Kidney tubule cell (primary cell): ENCODE results near the gene NECAB3.
A peak's percentile ranks its signal among the peaks of the same experiment; 100 is the strongest.

Experiments used
- DNase-seq: peaks from one replicate; pipeline ENCODE4 v3.0.0-alpha.2; 2018; ENCODE audit warnings: low spot score

The NECAB3 gene

DNA sequence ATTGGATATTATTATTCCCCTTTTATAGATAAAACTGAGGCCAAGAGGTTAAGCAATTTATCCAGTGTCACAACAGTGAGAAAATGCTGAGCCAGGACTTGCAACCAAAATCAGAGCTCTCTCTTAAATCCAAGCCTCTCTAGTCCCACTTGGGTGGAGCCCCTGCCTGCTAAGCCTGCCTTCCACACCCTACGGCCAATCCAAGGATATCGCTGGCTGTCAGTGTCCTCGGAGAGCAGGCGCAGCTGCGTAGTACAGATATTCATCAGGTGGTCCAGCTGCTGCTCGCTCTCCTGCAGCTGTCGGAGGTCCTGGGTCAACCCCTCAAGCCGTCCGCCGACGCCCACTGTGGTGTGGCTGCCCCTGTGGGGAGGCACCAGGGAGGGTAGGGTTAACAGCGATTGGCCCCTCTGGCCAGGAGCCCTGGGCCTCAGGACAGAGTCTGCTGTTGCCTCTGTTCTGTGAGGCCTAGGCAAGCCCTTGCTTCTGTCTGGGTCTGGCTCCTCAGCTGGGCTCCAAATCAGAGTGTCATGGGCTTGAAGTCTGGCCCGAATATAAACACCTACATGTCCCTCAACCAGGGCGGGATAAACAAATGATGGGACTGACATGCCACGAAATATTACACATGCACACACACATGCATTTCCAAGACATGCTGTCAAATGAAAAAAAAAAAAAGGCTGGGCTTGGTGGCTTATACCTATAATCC, 3.9 kb upstream of the NECAB3 start:
- no peak for DNase-seq

DNA sequence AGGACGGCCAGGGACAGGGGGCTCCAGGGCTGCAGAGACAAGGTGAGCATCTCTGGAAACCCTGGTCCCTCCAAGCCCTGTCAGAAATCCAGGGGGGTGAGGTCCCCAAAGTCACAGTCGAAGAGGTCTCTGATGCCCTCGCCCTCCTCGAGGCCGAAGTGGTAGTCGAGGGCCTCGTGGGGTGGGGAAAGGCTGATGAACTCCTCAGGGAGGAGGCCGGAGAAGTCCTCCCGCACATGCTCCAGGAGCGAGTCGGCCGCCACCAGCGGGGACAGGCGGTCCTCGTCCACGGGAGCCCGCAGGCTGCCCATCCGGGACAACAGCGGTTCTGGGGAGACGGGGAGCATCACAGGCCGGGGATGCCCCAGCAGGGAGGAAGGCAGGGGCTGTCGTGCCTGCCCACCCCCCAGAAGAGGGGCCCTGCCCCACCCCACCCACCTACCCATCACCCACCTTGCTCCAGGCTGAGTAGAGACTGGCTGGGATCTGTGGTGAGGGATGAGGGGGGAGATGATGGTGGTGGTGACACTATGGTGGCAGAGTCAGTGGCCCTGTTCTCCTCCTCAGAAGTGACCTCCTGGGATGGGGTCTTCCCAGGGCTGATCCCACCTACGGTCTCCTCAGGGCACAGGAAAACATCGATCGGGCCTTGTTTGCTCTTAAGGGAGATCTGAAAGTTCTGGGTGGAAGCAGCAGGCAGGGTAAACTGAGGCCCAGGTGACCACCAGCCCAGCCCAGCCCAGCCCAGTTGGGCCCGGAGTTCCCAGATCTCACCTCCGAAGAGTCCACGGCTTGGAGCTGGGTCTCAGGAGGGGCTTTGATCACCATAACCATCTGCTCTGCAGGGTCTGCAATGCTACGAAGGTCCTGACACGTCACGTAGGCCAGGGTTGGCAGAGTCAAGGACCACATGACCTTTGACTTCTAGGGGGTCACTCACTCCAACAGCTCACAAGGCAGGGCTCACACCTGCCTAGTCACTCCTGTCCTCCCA, 2.7 kb upstream of the NECAB3 start:
- no peak for DNase-seq

DNA sequence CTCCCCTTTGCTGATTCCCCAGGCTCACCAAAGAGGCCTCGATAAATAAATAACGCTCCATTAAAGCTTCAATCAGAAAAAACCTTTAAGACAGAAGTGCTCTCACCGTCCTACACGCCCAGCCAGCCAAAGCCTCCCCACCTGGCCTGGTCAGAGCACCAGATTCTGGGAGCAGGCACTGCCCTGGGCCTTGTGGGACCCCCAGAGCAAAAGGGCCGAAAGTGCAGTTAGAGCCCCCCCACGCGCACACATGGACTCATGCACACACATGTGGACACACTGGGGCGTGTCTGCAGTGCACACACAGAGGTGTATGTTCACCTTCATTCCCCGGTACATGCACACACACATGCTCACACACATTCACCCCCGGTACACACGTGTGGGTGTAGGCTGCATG, 1.9 kb upstream of the NECAB3 start:
- no peak for DNase-seq

DNA sequence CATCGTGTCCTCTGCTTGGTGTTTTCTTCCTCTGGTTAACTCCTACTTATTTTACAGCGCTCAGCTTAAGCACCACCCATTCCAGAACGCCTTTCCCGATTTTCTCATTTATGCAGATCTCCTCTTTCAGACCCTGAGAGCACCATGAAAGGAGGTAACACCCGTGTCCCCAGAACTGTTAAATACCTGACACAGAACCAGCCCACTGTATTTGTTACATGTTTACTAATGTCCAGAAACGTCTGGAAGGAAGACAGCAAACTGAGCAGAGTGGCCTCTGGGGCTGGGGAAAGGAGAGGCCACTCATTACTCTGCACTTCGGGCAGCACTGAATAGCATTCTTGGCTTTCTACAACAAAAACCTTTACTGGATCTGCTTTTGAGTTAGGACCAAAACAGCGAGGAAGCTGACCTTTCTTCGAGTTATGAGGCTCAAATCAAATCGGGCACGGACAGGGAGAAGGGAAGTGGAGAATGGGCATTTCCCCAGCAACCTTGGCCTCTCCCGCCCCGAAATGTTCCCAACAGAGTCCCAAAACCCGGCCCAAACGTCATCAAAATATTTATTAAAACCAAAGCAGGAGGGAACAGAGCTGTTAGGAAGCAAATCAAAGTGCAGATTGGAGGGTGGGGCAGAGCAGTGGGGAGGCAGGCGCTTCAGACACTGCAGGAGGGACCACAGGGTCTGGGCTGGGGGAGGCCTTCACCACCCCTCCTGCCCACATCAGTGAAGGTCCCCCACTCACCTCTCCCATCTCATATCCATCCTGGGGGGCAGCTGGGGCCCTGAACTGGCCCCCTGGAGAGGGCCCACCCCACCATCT, 1.1 kb upstream of the NECAB3 start:
- no peak for DNase-seq

DNA sequence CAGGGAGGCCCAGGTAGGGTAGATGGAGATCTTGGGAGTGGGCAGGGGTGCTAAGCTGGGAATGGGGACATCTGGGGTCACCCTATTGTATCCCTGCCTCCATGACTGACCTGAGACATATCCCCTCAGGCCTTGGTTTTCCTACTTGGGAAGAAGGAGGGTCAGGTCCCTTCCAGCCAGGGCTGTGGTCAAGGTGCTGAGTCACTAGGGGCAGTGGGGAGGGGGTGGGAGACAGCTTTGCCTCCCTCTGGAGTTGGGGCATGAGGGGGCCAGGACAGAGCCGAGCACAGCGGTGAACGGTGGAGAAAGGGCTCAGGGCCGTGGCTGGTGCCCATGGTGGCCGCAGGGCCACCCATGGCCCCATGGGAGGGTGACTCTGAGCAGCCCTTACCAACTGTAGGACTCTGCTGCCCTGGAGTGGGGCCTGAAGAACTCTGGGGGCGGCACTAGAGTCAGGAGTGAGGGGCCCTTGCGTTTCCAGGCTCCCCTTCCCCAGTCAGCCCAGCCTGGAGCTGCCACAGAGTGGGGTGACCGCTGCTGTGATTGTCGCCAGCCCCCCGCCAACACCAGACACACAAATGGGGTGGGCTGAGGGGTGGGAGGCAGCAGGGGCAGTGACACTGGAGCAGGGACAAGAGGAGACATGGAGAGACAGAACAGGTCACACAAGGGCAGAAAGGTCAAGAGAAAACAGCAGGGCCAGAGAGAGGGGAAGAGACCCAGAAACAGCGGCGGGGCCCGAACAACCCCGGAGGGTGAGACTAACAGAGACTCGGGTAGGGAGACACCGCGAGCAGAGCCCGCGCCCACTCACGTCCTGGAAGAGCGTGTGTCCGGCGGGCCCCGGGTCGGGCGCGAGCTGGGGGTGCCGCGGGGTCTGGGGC, 576 bp downstream of the NECAB3 start:
- peak; percentile 30 for DNase-seq

DNA sequence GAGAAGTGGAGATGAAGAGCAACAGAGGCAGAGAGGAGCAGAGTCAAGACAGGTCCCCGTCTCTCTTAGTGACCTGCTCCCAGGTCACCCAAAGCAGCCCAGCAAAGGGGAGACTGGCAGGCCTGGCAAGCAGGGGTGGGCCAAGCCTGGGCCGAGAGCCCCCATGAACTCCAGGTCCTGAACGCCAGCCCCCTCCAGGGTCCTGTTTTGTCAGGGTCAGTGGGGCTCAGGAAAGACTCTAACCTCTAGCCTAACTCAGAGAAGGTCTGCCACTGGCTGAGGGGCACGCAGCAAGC, 1.2 kb downstream of the NECAB3 start:
- DNase-seq: no peak

DNA sequence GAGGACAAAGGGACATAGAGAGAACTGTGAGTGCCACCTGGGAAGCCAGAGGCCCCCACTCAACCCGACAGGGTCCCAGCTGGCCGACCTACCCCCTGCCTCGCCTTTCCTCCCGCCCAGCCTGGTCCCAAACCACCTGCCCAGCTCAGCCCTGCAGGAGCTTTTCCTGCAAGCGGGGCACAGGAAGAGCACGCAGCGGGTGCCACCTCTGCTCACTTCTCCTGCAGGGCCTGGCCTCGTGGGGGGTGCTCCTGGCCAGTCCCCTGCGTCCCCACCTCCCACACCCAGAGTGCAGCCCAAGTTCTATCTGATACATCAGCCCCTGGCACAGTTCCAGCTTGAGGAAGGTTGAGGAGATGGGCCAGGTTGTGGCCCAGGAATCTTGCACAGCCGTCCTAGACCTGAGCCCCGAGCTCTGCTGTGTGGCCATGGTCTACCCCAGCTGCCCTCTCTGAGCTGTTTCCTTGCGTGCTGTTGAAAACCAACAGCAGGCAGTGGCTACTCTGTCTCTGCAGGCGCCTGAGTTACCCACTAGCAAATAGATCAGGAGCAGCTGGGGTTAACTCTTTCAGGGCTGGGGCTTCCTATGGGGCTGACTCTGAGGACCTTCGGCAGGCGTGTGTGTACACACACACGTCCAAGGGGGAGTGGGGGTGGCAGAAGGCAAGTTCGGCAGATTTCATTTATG, 1.7 kb downstream of the NECAB3 start:
- no peak for DNase-seq

DNA sequence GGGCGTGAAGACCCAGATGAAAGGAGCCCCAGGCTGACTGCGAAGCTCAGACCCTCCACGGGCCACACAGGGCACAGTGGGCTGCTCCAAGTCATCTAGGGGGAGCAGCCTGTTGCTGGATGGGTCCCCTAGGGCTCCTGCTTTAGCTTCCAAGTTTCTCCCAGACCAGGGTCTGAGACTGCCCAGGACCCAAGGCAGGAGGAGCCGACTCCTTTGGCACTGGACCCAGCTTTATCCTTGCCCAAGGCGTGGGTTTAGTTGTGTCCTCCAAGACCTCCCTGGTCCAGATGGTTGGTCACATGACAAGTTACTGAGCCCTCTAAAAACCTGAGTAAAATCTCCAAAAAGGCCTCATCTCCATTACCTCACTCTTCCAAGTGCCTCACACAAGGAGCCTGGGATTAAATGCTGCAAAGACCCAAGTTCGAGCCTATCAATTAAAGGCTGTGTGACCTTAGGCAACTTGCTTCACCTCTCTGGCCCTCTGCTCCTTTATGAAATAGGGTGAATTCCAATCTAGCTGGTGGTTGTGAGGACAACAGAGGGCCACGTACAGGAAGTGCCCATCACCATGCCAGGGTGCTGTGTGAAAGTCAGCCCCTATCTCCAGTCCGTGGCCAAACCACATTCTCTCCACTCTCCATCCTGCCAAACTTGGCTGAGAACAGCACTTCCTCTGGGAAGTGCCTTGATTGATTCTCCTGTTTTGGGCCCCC, 2.5 kb downstream of the NECAB3 start:
- no peak for DNase-seq

DNA sequence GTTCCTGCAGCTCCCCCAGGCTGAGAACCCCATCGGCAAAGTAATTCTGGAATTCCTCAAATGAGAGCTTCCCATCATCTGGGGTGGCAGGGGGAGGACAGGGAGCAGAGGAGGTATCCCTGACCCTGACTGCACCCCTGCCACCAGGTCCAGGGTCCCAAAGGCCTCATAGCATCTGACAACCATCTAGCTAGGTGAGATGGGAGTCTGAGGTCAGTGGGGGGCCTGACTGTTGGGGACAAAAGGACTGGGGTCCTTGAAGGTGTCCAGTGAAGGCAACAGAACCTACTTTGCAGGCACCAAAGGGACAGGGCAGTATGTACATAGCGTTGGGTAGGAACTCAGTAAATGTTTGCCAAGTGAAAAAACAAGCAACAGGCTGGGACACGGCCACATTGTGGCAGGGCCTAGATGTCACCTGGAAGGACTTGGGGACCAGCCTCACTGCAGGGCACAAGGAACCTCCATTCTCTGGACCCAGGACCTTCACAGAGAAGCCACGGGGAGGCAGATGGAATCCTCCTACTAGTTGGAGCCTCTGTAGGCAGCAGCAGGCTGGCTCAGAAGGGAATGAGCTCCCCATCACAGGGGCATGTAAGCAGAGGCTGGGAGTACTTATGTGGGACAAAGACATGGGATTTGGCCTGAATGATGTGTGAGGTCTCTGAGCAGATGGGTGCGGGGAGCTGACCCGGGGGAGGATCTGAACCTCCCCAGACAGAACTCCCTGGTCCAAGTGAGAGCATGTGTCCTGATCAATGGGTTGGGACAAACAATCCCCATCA, 3.3 kb downstream of the NECAB3 start:
- no peak for DNase-seq

DNA sequence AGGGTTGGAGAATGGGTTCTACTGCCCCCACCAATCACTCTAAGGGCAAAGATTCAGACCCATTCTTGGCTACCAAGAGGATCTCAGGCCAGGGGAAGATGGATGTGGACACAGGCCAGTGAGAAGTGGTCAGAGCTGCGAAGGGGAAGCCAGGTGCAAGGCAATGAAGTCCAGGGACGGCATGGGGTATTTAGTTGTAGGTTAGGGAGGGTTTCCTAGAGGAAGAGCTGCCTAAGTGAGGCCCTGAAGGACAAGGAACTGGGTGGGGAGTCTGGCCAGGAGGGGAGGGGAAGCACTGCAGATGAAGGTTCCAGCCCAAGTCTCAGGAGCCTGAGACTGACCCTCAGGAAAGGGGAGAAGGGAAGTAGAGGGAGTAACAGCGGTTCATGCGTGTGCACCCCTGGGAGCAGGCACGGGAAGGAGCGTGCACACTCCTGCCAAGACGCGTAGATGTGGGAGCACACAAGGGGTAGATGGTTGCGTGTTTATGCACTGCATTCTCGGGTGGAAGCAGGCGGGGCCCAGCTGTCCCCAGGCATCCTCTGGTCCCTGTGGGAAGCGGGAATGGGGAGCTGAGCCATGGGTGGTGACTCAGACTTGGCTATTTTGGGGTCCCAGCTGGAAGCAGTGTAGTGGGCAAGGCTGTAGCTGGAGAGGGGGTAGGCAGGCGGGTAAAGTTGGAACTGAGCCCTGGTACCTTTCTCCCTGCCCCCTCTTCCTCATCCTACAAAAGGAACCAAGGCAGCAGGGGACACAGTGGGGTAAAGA, 4.2 kb downstream of the NECAB3 start:
- DNase-seq: no peak

DNA sequence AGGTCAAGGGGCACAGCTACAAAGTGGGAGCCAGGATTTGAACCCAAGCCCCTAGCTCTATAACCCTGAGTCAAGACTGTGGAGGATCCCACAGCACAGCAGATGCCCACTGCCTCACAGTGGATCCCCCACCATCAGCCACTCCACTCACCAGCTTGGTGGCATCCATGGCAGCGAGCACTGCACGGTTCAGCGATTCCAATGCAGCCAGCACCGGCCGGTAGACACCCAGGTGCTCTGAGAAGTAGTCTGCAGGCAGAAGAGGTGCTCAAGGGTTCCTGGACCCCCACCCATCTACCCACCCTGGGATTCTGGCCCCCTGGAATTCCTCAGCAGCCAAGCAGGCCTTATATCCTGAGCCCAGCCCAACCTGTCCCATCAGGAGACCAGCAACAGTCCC, 5.0 kb downstream of the NECAB3 start:
- DNase-seq: no peak

DNA sequence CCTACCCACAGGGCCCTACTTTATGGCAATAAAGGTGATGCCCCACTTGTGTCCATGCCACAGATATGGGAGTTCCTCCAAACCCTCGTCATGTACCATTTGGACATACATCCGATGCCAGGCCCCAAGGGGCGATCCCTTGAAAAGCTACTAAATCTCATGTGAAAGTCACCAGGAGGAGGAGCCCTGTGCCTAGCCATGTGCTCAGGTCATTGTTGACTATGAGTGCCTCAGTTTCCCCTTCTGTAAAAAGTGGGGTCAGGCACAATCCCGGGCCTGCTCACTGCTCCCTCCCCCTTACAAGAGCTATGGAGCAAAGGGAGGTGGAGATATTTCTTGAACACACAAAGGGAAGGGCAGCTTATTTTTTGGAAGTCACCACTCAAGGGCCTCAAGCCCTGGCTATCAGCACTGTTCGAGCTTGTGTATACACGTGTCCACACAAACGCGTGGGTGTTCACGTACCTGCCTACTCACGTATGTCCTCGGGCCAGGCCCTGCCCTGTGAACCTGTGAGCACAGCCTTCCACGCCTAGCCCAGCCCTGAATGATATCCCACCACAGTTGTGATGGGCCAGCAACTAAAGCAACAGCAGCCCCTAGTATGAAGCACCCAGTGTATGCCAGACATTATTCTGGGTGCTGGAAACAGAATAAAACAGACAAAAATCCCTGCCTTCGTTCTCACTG, 5.6 kb downstream of the NECAB3 start:
- DNase-seq: no peak

DNA sequence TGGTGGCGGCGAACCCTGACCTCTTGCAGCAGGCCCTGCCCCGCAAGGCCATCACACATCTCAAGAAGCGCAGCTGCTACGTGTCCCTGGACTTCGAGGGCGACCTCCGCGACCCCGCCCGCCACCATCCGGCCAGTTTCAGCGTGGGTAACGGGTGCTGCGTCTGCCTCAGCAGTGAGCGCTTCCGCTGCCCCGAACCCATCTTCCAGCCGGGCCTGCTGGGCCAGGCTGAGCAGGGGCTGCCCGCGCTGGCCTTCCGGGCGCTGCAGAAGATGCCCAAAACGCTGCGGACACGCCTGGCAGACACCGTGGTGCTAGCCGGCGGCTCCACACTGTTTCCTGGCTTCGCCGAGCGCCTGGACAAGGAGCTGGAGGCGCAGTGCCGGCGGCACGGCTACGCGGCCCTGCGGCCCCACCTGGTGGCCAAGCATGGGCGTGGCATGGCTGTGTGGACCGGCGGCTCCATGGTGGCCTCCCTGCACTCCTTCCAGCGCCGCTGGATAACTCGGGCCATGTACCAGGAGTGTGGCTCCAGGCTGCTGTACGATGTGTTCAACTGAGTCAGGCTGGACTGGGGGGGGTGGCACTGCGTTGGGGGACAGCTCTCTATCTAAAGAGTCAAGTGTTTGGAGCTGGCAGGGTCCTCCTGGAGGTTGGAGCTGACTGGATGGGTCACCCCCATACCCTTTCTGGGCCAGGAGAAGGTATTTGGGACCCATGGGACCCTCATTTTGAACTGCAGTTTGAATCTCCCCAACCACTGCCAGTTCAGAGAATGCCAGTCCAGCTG, 6.4 kb downstream of the NECAB3 start:
- peak; percentile 85 for DNase-seq

DNA sequence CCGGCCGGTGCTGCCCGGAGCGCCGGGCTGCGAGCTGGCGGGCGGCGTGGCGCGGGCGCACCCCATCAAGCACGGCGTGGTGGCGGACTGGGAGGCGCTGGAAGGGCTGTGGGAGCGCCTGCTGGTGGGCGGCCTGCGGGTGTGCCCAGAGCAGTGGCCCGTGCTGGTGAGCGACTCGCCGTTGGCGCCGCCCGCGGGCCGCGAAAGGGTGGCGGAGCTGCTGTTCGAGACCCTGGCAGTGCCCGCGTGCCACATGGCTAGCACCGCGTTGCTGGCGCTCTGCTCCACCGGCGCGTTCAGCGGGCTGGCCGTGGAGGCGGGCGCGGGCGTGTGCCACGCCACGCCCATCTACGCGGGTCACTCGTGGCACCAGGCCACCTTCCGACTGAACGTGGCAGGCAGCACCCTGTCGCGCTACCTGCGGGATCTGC, 7.0 kb downstream of the NECAB3 start:
- peak; percentile 60 for DNase-seq

DNA sequence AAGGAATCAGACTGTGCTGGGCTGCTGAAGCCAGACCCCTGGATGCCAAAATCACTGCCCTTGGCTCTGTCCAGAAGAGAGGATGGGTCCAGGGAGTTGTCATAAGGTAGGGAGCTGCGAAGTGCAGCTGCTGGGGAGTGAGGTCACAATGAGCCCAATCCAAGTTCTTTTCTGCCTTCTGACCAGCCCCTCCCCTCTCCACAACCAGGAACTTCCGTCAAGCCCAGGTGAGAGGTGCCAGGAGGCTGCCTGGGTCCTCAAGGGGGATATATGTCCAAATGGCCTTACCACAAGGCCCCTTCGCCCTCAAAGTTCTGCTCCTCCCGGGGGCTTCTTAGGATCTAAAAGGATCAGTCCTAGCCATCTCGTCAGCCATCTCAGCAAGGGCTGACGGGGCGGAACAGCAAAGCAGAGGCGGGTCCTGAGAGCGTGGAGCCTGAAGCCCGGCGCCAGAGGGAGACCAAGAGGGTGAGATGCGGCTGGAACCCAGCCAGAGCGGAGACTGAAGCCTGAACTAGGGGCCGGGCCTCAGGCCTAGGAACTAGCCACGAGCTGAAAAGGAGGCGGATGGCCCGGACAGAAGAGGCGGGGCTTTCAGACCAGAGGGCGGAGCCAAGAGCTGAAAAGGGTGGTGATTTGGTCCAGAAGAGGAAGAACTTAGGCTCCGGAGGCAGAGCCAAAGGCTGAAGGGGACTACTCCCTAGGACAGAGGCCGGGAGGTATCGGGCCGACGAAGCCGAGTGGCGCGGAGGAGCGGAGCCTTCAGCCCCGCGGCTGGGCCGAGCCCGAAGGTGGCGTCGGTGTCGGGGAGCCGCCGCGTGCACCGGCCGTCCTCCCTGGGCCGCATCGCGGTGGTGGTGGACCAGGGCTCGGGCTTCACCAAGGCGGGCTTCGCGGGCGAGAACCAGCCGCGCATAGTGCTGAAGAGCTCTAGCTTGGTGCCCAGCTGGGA, 7.7 kb downstream of the NECAB3 start, which contains the start of gene ACTL10:
Gene ACTL10 (plus strand): TSS at position 651 of the 952 bp plus-strand sequence. CDS start 555 bp downstream, outside the sequence.
- peak; percentile 99 for DNase-seq

DNA sequence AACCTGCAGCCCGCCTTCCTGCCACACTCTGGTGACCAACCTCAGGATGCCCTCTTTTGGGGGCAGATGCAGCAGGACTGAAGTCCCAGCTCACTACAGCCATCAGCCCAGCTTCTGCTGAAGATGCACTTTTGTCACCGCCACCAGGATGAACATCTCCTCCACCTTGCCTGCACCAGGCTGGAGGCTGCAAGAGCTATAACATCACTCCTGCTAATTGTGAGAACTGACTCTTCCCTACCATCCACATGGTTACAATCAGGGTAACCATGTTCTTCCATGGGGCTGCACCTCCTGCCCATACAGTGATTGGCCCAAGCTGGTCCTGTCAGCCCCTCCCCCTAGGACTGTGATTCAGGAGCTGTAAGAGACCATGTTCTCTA, 9.5 kb downstream of the NECAB3 start:
- no peak for DNase-seq
